Astrocyte (in vitro differentiated cells and primary cell): Measurements from ENCODE around the gene CPB2. TPM values are rescaled to one million over a fixed set of nuclear protein-coding genes. Genes with fewer than 3 reads are reported as not detected.

Experiments
- DNase-seq: peaks from one replicate; pipeline ENCODE4 v3.0.0-alpha.2; 2010; ENCODE audit warnings: low read depth
- FAIRE-seq: peaks from 2 replicates; lab custom pipeline; 2011; peaks lifted over from hg19 to GRCh38; lab: Jason Lieb, UNC
- H2AFZ ChIP-seq: 2 replicates; pipeline ENCODE4 v1.6.0; 2012; ENCODE audit warnings: low read depth, low read length, inconsistent platforms
- H3K27ac ChIP-seq: 2 replicates; pipeline ENCODE4 v1.5.1; 2011; ENCODE audit warnings: low read depth, low read length, inconsistent platforms
- H3K27me3 ChIP-seq: 2 replicates; pipeline ENCODE4 v1.6.0; 2011; ENCODE audit warnings: low read length, inconsistent platforms; ENCODE audit not compliant: insufficient read depth
- H3K36me3 ChIP-seq: 2 replicates; pipeline ENCODE4 v1.5.1; 2011; ENCODE audit warnings: low read length, inconsistent platforms; ENCODE audit not compliant: insufficient read depth
- H3K4me1 ChIP-seq: 2 replicates; pipeline ENCODE4 v1.5.1; 2011; ENCODE audit warnings: low read length, inconsistent platforms; ENCODE audit not compliant: insufficient read depth
- H3K4me2 ChIP-seq: 2 replicates; pipeline ENCODE4 v1.6.0; 2012; ENCODE audit warnings: low read length, inconsistent platforms
- H3K4me3 ChIP-seq: 2 replicates; pipeline ENCODE4 v1.5.1; 2011; ENCODE audit warnings: low read depth, mild to moderate bottlenecking, low read length, inconsistent platforms; ENCODE audit not compliant: insufficient read depth
- H3K79me2 ChIP-seq: 2 replicates; pipeline ENCODE4 v1.6.0; 2012; ENCODE audit warnings: mild to moderate bottlenecking, low read length, inconsistent platforms; ENCODE audit not compliant: insufficient read depth
- H3K9ac ChIP-seq: 2 replicates; pipeline ENCODE4 v1.6.0; 2012; ENCODE audit warnings: mild to moderate bottlenecking, low read length, inconsistent platforms
- H3K9me3 ChIP-seq: 2 replicates; pipeline ENCODE4 v1.5.1; 2012; ENCODE audit warnings: low read depth, mild to moderate bottlenecking, low read length, inconsistent platforms; ENCODE audit not compliant: insufficient read depth
- H4K20me1 ChIP-seq: 2 replicates; pipeline ENCODE4 v1.6.0; 2012; ENCODE audit warnings: low read length, inconsistent platforms; ENCODE audit not compliant: insufficient read depth
- H3K27ac Mint-ChIP-seq: one replicate; pipeline ENCODE4 v1.8.0; 2021; ENCODE audit warnings: mild to moderate bottlenecking, mixed read lengths; ENCODE audit not compliant: unreplicated experiment
- H3K27me3 Mint-ChIP-seq: one replicate; pipeline ENCODE4 v1.8.0; 2021; ENCODE audit warnings: low read depth, mixed read lengths; ENCODE audit not compliant: unreplicated experiment
- H3K36me3 Mint-ChIP-seq: one replicate; pipeline ENCODE4 v1.8.0; 2021; ENCODE audit warnings: low read depth, mixed read lengths; ENCODE audit not compliant: unreplicated experiment
- H3K4me1 Mint-ChIP-seq: one replicate; pipeline ENCODE4 v1.8.0; 2021; ENCODE audit warnings: low read depth, mixed read lengths; ENCODE audit not compliant: unreplicated experiment
- H3K4me3 Mint-ChIP-seq: one replicate; pipeline ENCODE4 v1.8.0; 2021; ENCODE audit warnings: mild to moderate bottlenecking, moderate library complexity, mixed read lengths; ENCODE audit not compliant: unreplicated experiment
- H3K9me3 Mint-ChIP-seq: one replicate; pipeline ENCODE4 v1.8.0; 2021; ENCODE audit warnings: mild to moderate bottlenecking, mixed read lengths; ENCODE audit not compliant: unreplicated experiment
- EZH2 ChIP-seq: IDR thresholded peaks from 2 replicates; pipeline ENCODE4 v1.6.1; 2012; ENCODE audit warnings: mild to moderate bottlenecking, low read length, inconsistent platforms; ENCODE audit not compliant: insufficient read depth
- total RNA-seq: library from RNA; stranded (reverse); gene quantifications from 2 replicates; pipeline ENCODE4 v1.2.1, GENCODE V29; 2021
- TF ChIP-seq, protein P1 (sequence below): IDR thresholded peaks from 2 replicates; pipeline ENCODE4 v1.5.1; 2011; ENCODE audit warnings: low read depth, mild to moderate bottlenecking, inconsistent platforms, low read length, moderate library complexity; ENCODE audit not compliant: insufficient read depth

The CPB2 gene
- total RNA-seq, 1 donor from 2014 or later, result not detected

DNA sequence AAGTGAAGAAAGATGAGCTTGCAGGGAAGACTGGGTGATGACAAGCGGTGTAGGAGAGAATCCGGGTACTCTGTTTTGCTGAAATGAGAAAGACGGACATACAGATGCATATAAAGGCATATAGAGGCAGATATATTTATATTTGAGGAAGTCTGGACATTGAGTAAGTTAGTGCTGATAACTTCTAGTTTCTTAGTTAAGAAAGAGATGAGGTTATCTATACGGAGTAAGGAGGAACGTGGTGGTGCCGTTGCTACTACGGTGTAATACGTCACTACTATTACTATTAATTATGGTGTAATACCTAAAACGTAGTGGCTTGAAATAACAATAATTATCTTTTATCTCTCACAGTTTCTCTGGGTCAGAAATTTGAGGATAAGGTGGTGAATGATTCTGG lies 9.8 kb upstream of the CPB2 start:
- H3K4me3 Mint-ChIP-seq, result no peak overlapping the region
- TF ChIP-seq EZH2, result no peak
- TF ChIP-seq, protein P1, sequence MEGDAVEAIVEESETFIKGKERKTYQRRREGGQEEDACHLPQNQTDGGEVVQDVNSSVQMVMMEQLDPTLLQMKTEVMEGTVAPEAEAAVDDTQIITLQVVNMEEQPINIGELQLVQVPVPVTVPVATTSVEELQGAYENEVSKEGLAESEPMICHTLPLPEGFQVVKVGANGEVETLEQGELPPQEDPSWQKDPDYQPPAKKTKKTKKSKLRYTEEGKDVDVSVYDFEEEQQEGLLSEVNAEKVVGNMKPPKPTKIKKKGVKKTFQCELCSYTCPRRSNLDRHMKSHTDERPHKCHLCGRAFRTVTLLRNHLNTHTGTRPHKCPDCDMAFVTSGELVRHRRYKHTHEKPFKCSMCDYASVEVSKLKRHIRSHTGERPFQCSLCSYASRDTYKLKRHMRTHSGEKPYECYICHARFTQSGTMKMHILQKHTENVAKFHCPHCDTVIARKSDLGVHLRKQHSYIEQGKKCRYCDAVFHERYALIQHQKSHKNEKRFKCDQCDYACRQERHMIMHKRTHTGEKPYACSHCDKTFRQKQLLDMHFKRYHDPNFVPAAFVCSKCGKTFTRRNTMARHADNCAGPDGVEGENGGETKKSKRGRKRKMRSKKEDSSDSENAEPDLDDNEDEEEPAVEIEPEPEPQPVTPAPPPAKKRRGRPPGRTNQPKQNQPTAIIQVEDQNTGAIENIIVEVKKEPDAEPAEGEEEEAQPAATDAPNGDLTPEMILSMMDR, result no peak
- H3K36me3 Mint-ChIP-seq, result peaks cover 2% of the 10 kb centered on the region
- Histone ChIP-seq H4K20me1 (no peaks in the 10 kb centered on the region), H3K4me2 (no peak overlapping the region), H3K36me3 (no peaks in the 10 kb centered on the region), H3K27me3 (no peaks in the 10 kb centered on the region), H3K79me2 (no peaks in the 10 kb centered on the region), H3K4me1 (peaks cover 7% of the 10 kb centered on the region), H2AFZ (no peak overlapping the region), H3K9ac (no peak overlapping the region), H3K9me3 (no peaks in the 10 kb centered on the region), H3K4me3 (no peak overlapping the region), H3K27ac (no peak overlapping the region)
- H3K4me1 Mint-ChIP-seq, result peaks cover 11% of the 10 kb centered on the region
- no peaks in the 10 kb centered on the region for H3K27me3 Mint-ChIP-seq
- H3K9me3 Mint-ChIP-seq, result no peaks in the 10 kb centered on the region
- DNase-seq, result no peak
- FAIRE-seq, result no peak
- H3K27ac Mint-ChIP-seq, result peak overlapping the region; percentile 16

DNA sequence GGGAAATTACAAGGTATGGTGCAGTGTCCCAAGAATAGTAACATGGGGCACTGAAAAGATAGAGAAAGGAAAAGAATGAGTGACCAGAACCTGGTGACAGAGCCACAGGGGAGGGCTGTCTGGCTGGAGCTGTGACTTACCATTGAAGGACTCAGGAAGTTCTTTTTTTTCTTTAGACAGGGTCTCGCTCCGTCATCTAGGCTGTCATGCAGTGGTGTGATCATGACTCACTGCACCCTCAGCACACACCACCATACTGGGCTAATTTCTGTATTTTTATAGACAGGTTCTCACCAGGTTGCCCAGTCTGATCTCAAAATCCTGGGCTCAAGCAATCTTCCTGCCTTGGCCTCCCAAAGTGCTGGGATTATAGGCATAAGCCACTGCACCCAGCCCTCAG lies 8.8 kb upstream of the CPB2 start:
- DNase-seq (peak; percentile 46), FAIRE-seq (no peak)
- Histone ChIP-seq H3K27ac (no peak overlapping the region), H3K9me3 (no peaks in the 10 kb centered on the region), H3K27me3 (no peaks in the 10 kb centered on the region), H3K79me2 (no peaks in the 10 kb centered on the region), H3K36me3 (no peaks in the 10 kb centered on the region), H3K4me2 (peak overlapping the region; percentile 30), H3K4me1 (peaks cover 7% of the 10 kb centered on the region), H3K9ac (no peak overlapping the region), H3K4me3 (no peak overlapping the region), H2AFZ (peak overlapping the region; percentile 6), H4K20me1 (no peaks in the 10 kb centered on the region)
- H3K4me1 Mint-ChIP-seq, result peaks cover 9% of the 10 kb centered on the region
- peak overlapping the region; percentile 16 for H3K27ac Mint-ChIP-seq
- H3K36me3 Mint-ChIP-seq, result peaks cover 2% of the 10 kb centered on the region
- TF ChIP-seq EZH2, result no peak
- TF ChIP-seq, protein P1, result no peak
- H3K27me3 Mint-ChIP-seq, result no peaks in the 10 kb centered on the region
- H3K9me3 Mint-ChIP-seq, result no peaks in the 10 kb centered on the region
- H3K4me3 Mint-ChIP-seq, result no peak overlapping the region

DNA sequence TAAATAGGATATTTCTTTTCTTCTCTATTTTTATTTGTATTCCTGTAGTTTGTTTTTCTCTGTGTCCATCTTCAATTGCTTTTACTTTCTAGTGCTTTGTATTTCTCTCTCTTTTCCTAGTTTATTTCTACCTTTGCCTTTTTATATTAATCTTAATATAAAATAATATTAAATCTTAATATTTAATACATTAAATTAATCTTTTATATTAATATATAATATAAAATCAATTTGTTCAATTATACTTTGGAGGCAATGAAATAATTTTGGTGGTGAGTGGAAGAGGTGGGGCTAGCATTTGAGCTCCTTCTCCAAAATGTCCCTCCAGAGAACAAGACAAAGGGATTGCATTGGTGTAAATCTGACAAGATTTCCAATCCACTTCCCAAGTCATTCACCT lies 6.3 kb upstream of the CPB2 start:
- Histone ChIP-seq H3K4me2 (no peak overlapping the region), H3K27me3 (no peaks in the 10 kb centered on the region), H3K79me2 (no peaks in the 10 kb centered on the region), H3K4me3 (no peak overlapping the region), H3K27ac (no peak overlapping the region), H3K9me3 (no peaks in the 10 kb centered on the region), H2AFZ (no peak overlapping the region), H3K4me1 (peaks cover 7% of the 10 kb centered on the region), H3K36me3 (no peaks in the 10 kb centered on the region), H4K20me1 (no peaks in the 10 kb centered on the region), H3K9ac (no peak overlapping the region)
- Mint-ChIP-seq H3K27me3 (no peaks in the 10 kb centered on the region), H3K4me1 (peaks cover 12% of the 10 kb centered on the region), H3K36me3 (peaks cover 2% of the 10 kb centered on the region), H3K4me3 (no peak overlapping the region), H3K9me3 (no peaks in the 10 kb centered on the region), H3K27ac (no peak overlapping the region)
- TF ChIP-seq, protein P1, result no peak
- no peak for TF ChIP-seq EZH2
- no peak for FAIRE-seq
- no peak for DNase-seq
